22Rv1 (cell line): ENCODE measurements around the gene TMEM143.

Source experiments
- H3K27ac ChIP-seq: fragments of 450-650 bp; 2 replicates; pipeline ENCODE4 v1.5.1; 2017
- CTCF ChIP-seq: fragments of 450-650 bp; IDR thresholded peaks from 2 replicates; pipeline ENCODE4 v1.5.1; 2017; ENCODE audit warnings: mild to moderate bottlenecking
- ZFX ChIP-seq: fragments of 450-650 bp; IDR thresholded peaks from 2 replicates; pipeline ENCODE4 v1.6.1; 2017; ENCODE audit warnings: antibody characterized with exemption, borderline replicate concordance

TMEM143 gene

DNA sequence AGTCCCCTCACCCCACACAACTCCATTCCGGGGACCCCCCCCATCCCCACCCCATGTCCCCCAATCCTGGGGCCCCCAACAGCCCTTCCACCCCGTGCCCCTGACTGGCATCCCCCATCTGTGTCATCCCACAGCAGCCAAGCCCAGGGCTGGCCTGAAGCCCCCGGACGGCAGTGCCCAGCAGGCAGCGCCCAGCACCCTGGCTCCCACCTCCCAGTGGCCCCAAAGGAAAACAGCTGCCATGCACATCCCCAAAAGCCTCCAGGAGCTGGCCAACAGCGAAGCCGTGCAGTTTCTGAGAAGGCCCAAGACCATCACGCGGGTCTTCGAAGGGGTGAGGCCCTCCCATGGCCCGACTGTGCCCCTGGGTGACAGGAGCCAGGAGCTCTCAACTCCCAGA lies 1.9 kb upstream of the TMEM143 start:
- peak overlapping the region; percentile 40; the same call in 1 of the 2 replicates for H3K27ac ChIP-seq
- TF ChIP-seq ZFX, result no peak
- TF ChIP-seq CTCF, result no peak

DNA sequence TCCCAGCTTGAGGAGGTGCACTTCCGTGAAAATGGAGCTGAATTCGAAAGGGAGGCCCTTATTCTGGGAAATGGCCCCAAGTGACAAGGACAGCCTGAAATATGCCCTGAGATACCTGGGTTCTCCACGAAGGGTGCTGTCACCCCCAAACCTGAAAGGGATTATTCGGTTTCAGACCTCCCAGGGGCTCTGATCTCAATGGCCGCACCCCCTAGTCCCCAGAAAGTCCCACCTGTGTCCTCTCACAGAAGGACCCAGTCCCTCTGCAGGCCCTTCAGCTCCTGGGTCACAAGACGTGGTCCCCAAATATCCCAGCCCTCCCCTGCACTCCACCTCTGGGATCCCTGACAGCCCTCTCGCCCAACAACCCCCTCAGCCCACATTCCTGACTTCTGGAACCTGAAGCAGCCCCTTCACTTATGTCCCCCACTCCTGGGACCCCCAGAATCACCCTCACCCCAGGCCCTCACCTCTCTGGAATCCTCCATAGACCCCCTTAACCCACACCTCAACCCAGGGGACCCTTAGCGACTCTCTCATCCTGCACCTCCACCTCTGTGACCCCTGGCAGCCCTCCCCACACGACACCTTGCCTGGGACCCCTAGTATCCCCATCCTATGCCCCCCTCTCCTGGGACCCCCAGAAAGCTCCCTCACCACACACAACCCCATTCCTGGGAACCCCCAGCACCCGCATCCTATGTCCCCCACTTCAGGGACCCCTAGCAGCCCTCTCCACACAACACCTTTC lies 1.0 kb upstream of the TMEM143 start:
- TF ChIP-seq CTCF, result no peak
- TF ChIP-seq ZFX, result no peak
- peak overlapping the region; percentile 98 for H3K27ac ChIP-seq

GRCh38 chr19:48363500-48363809 lies 285 bp downstream of the TMEM143 start:
- no peak for TF ChIP-seq CTCF
- no peak for TF ChIP-seq ZFX
- peak overlapping the region; percentile 98 for H3K27ac ChIP-seq

DNA sequence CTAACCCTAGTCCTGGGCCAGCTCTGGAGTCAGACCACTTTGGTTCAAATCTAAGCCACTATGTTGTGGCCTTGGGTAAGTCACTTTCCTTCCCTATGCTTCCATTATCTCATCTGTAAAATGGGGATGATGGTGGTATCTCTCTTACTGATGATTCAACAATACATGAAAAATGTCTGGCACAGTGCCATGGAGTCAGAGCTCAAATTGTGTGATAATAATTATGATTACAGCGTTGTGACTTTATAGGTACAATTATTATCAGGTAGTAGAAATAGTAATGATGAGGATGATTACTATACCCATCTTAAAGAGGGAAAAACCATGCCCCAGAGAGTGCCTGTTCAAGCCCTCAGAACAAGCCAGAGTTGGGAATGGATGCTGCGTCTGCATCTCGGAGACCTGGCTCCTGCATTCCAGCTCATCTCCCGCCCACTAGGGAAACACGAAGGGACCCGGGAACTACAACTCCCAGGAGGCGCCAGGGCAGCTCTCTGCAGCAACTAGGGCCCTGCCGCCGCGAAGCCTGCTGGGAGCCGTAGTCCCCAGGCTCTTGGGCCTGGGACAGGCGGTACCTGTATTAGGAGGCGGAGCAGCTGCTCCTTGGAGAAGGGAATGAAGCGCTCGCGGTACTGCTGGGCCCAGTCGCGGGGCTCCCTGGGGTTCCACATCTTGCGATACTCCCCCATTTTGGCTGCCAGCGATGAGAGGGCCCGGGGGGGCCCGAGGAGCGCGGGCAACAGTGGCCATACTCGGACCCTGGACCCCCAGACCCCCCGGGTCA lies 832 bp downstream of the TMEM143 start:
- H3K27ac ChIP-seq, result peak overlapping the region; percentile 98
- no peak for TF ChIP-seq CTCF

GRCh38 chr19:48361912-48362311 lies 1.8 kb downstream of the TMEM143 start:
- TF ChIP-seq CTCF (no peak), ZFX (no peak)
- H3K27ac ChIP-seq, result 0 out of 2 replicates have a peak overlapping the region, but pooled peaks have one; percentile 98

DNA sequence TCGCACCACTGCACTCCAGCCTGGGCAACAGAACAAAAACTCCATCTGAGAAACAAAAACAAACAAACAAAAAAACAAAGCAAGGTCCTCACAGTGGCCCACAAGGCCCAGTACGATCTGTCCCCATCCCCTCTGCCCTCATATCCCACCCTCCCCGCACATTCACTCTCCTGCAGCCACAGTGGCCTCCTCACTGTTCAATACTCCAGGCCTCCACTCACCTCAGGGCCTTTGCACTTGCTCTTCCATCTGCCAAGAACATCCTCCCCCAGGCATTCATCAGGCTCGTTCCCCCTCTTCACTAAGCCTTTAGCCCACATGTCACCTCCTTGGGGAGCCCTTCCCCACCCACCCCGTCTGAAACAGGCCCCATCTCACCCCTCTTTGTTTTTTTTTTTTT lies 4.6 kb downstream of the TMEM143 start:
- no peak overlapping the region for H3K27ac ChIP-seq
- TF ChIP-seq CTCF (no peak), ZFX (no peak)

DNA sequence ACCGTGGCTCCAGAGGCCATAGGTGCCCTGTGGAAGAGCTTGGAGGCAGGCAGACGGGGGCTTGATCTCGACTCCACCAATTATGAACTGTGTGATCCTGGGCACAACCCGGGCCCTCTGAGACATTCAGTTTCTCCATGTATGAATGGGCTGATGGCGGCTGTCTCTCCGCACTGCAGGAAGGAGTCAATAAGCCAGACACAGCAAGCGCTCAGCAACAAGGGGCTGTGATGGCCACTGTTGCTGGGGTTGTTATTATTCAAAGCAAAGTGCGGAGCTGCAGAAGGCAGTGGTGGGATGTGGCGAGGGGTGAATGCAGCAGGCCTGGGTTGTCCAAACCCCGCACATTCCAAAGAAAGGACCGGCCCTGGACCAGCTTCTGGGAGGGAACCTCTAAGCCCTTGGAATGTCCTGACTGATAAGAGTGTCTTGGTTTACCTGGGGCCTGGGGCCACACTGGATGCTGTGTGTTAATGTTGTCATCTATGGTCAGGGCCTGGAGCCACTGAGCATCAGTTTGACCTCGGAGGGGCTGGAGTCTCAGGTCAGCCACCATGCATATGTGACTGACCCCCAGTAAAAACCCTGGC lies 8.3 kb downstream of the TMEM143 start:
- H3K27ac ChIP-seq, result 0 out of 2 replicates have a peak overlapping the region, but pooled peaks have one; percentile 8
- TF ChIP-seq CTCF (no peak), ZFX (no peak)
